Natural killer cell (primary cell): Measurements from ENCODE around the gene BICD2. TPM values are rescaled to one million over a fixed set of nuclear protein-coding genes. Genes with fewer than 3 reads are reported as not detected.
A peak's percentile ranks its signal among the peaks of the same experiment; 100 is the strongest.

Experiments
- ATAC-seq, 3 donors: fragments of 150-1000 bp in 2 of 3; fragments of 200-7000 bp in 1 of 3; cut with Tn5 transposase; 1 replicate in 1 of 3; 2 replicates in 2 of 3; pipeline ENCODE4 v1.10.0; 2021; ENCODE audit warnings: mild to moderate bottlenecking in 2 of 3, moderate library complexity in 2 of 3
- DNase-seq, 2 donors: peaks; one replicate each; pipeline versions ENCODE4 v3.0.0 to v3.0.0-alpha.2; 2013 to 2021; ENCODE audit warnings: mixed read lengths in 1 of 2
- H3K27ac ChIP-seq: one replicate; pipeline ENCODE4 v1.5.1; 2013; ENCODE audit warnings: mild to moderate bottlenecking, low read length
- H3K27me3 ChIP-seq: one replicate; pipeline ENCODE4 v1.6.1; 2013; ENCODE audit warnings: low read length; ENCODE audit not compliant: control insufficient read depth, insufficient read depth
- H3K36me3 ChIP-seq: one replicate; pipeline ENCODE4 v1.6.1; 2013; ENCODE audit warnings: low read length; ENCODE audit not compliant: control insufficient read depth, insufficient read depth
- H3K4me1 ChIP-seq: one replicate; pipeline ENCODE4 v1.6.1; 2013; ENCODE audit warnings: low read length; ENCODE audit not compliant: control insufficient read depth, insufficient read depth
- H3K4me3 ChIP-seq: one replicate; pipeline ENCODE4 v1.5.1; 2013; ENCODE audit warnings: low read length
- H3K9me3 ChIP-seq: one replicate; pipeline ENCODE4 v1.6.1; 2013; ENCODE audit warnings: low read length; ENCODE audit not compliant: control insufficient read depth, insufficient read depth
- H3K27ac Mint-ChIP-seq, 2 donors: one replicate each; pipeline ENCODE4 v1.8.0; 2022; ENCODE audit warnings: mild to moderate bottlenecking in 2 of 2, mixed read lengths in 2 of 2, moderate library complexity in 1 of 2
- H3K27me3 Mint-ChIP-seq, 2 donors: one replicate each; pipeline ENCODE4 v1.8.0; 2022; ENCODE audit warnings: low read depth in 2 of 2, mixed read lengths in 2 of 2
- H3K36me3 Mint-ChIP-seq: one replicate; pipeline ENCODE4 v1.8.0; 2022; ENCODE audit warnings: mixed read lengths
- H3K4me1 Mint-ChIP-seq, 2 donors: one replicate each; pipeline ENCODE4 v1.8.0; 2022; ENCODE audit warnings: mixed read lengths in 2 of 2
- H3K4me3 Mint-ChIP-seq: one replicate; pipeline ENCODE4 v1.8.0; 2022; ENCODE audit warnings: mild to moderate bottlenecking, moderate library complexity, mixed read lengths
- H3K9me3 Mint-ChIP-seq, 2 donors: one replicate each; pipeline ENCODE4 v1.8.0; 2022; ENCODE audit warnings: mixed read lengths in 2 of 2
- CTCF ChIP-seq: fragments of 200-600 bp; IDR thresholded peaks from one replicate; pipeline ENCODE4 v1.8.0; 2022; ENCODE audit warnings: antibody characterized with exemption
- WGBS: methylation state at CpG from one replicate; pipeline ENCODE4 v1.1.7; 2013; ENCODE audit warnings: missing lambda C conversion rate; ENCODE audit not compliant: insufficient coverage; 5-methylcytosine and 5-hydroxymethylcytosine counted together
- intact Hi-C: fragments of 100-400 bp; cut with micrococcal nuclease; formaldehyde crosslinking; loops from one replicate; pipeline ENCODE4 v1.14.2; 2022
- total RNA-seq, 4 donors: library from RNA; stranded (reverse); fragments of 120-200 nt in 1 of 4; gene quantifications; one replicate each; pipeline versions ENCODE4 v1.2.3 to v1.2.4, GENCODE V29; 2013 to 2022

BICD2 gene
- total RNA-seq, 3 donors from 2014 or later (not counting 1 experiment from before 2014, with no cell fraction given), result 27.0 to 39.7 (median 39.7) TPM

- WGBS, result 22% methylated on average over 14 of the region's 14 CpGs
- peak overlapping the region; percentile 85 for H3K4me3 ChIP-seq
- H3K4me1 ChIP-seq, result peaks cover 35% of the 10 kb centered on the region
- intact Hi-C loops, result no loop called here
- H3K36me3 ChIP-seq, result peaks cover 5% of the 10 kb centered on the region
- no peaks in the 10 kb centered on the region for H3K9me3 Mint-ChIP-seq
- H3K36me3 Mint-ChIP-seq, result no peaks in the 10 kb centered on the region
- peak overlapping the region; percentile 87 for H3K27ac ChIP-seq
- DNase-seq (peak in 1 of 2 donors; percentile 52), ATAC-seq (no peak)
- no peak for TF ChIP-seq CTCF
- H3K9me3 ChIP-seq, result no peaks in the 10 kb centered on the region
- peak overlapping the region; percentile 93 to 94 for H3K27ac Mint-ChIP-seq
- no peaks in the 10 kb centered on the region for H3K27me3 ChIP-seq
- H3K4me3 Mint-ChIP-seq, result peak overlapping the region; percentile 90
- no peaks in the 10 kb centered on the region for H3K27me3 Mint-ChIP-seq
- peaks cover 27 to 39% of the 10 kb centered on the region in 2 donors for H3K4me1 Mint-ChIP-seq
Observed at GRCh38 chr9:92668746-92669526, 95.7 kb downstream of the BICD2 start.

- H3K36me3 ChIP-seq, result peaks cover 10% of the 10 kb centered on the region
- Mint-ChIP-seq H3K36me3 (no peaks in the 10 kb centered on the region), H3K9me3 (no peaks in the 10 kb centered on the region), H3K27ac (peak overlapping the region; percentile 26 to 59), H3K4me3 (peak overlapping the region; percentile 0), H3K4me1 (peaks cover 40 to 48% of the 10 kb centered on the region in 2 donors), H3K27me3 (no peaks in the 10 kb centered on the region)
- H3K27ac ChIP-seq, result no peak overlapping the region
- peaks cover 35% of the 10 kb centered on the region for H3K4me1 ChIP-seq
- DNase-seq (no peak), ATAC-seq (no peak)
- H3K27me3 ChIP-seq, result no peaks in the 10 kb centered on the region
- intact Hi-C loops, result no loop called here
- WGBS, result 94% methylated on average over 8 of the region's 8 CpGs
- H3K4me3 ChIP-seq, result no peak overlapping the region
- no peaks in the 10 kb centered on the region for H3K9me3 ChIP-seq
- no peak for TF ChIP-seq CTCF
Observed at GRCh38 chr9:92666912-92667532, 97.6 kb downstream of the BICD2 start.

- H3K9me3 Mint-ChIP-seq, result no peaks in the 10 kb centered on the region
- intact Hi-C loops, result no loop called here
- H3K27ac Mint-ChIP-seq, result no peak overlapping the region
- H3K4me3 ChIP-seq, result no peak overlapping the region
- no peaks in the 10 kb centered on the region for H3K36me3 Mint-ChIP-seq
- H3K36me3 ChIP-seq, result peaks cover 10% of the 10 kb centered on the region
- peaks cover 31% of the 10 kb centered on the region for H3K4me1 ChIP-seq
- no peaks in the 10 kb centered on the region for H3K27me3 ChIP-seq
- no peaks in the 10 kb centered on the region for H3K9me3 ChIP-seq
- 96% methylated on average over 6 of the region's 6 CpGs for WGBS
- peak overlapping the region; percentile 7 for H3K4me3 Mint-ChIP-seq
- H3K27me3 Mint-ChIP-seq, result no peaks in the 10 kb centered on the region
- ATAC-seq (no peak), DNase-seq (no peak)
- no peak overlapping the region for H3K27ac ChIP-seq
- no peak for TF ChIP-seq CTCF
- peaks cover 40 to 53% of the 10 kb centered on the region in 2 donors for H3K4me1 Mint-ChIP-seq
Observed at GRCh38 chr9:92666236-92666635, 98.4 kb downstream of the BICD2 start.
